Adipose tissue (tissue), 3 donors: ENCODE data around the gene DNM2. TPM values are rescaled to one million over a fixed set of nuclear protein-coding genes. Genes with fewer than 3 reads are reported as not detected.

Source experiments
- H3K27ac ChIP-seq: one replicate; pipeline ENCODE4 v1.5.1; 2013; ENCODE audit warnings: low read depth, low read length
- WGBS, 3 donors: extraction: QIAGEN DNeasy Blood & Tissue Kit; methylation state at CpG; one replicate each; pipeline ENCODE4 v1.1.7; 2013; 5-methylcytosine and 5-hydroxymethylcytosine counted together
- polyA plus RNA-seq, 3 donors: library from polyadenylated mRNA; stranded (reverse); fragments of 200-250 nt; gene quantifications; one replicate each; pipeline ENCODE4 v1.2.3, GENCODE V29; 2013
- donor health status: healthy with polysubstance abuse.
- donor health status: Bipolar disorder and iron deficiency.
- donor health status: healthy.

DNM2 gene
- polyA plus RNA-seq, 3 donors = 56.5 to 81.6 (median 64.2) TPM

GRCh38 chr19:10687518-10688288 lies 30.2 kb upstream of the DNM2 start:
- H3K27ac ChIP-seq = no peak overlapping the region
- 87 to 89% (median 89%) methylated on average over 25 of the region's 25 CpGs for WGBS, 3 donors

- WGBS, 3 donors = 92 to 95% (median 93%) methylated on average over 27 of the region's 27 CpGs
- no peak overlapping the region for H3K27ac ChIP-seq
Measured at GRCh38 chr19:10688545-10689280, 29.2 kb upstream of the DNM2 start.

DNA sequence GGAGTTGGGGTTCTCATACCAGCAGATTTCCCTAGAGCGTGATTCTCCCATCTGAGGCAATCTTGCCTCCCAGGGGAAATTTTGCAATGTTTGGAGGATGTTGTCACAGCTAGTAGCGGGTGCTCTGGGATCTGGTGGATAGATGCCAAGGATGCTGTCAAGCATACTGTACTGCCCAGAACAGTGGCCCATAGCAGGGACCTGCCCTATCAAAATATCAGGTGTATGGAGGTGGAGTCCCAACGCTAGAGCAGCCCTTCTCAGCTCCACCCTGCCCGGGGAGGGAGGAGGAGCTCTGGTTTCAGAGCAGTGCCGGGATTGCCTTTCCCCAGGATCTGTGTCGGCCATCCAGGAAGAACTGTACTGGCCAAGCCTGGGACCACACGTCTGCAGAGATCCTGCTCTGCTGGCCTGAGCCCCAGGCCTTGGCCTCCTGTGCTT lies 27.5 kb upstream of the DNM2 start:
- H3K27ac ChIP-seq = no peak overlapping the region
- WGBS, 3 donors = 38 to 58% (median 54%) methylated on average over 7 of the region's 7 CpGs

GRCh38 chr19:10691178-10691881 lies 26.5 kb upstream of the DNM2 start:
- no peak overlapping the region for H3K27ac ChIP-seq
- WGBS, 3 donors = 82 to 85% (median 84%) methylated on average over 23 of the region's 23 CpGs

- WGBS, 3 donors = 83 to 92% (median 89%) methylated on average over 5 of the region's 5 CpGs
Measured at GRCh38 chr19:10691883-10692282, 26.0 kb upstream of the DNM2 start.

GRCh38 chr19:10692673-10693264 lies 25.1 kb upstream of the DNM2 start:
- H3K27ac ChIP-seq = no peak overlapping the region
- WGBS, 3 donors = 86 to 91% (median 91%) methylated on average over 5 of the region's 5 CpGs

More at GRCh38 chr19:10691883-10692282, 26.0 kb upstream of the DNM2 start:
- no peak overlapping the region for H3K27ac ChIP-seq

DNA sequence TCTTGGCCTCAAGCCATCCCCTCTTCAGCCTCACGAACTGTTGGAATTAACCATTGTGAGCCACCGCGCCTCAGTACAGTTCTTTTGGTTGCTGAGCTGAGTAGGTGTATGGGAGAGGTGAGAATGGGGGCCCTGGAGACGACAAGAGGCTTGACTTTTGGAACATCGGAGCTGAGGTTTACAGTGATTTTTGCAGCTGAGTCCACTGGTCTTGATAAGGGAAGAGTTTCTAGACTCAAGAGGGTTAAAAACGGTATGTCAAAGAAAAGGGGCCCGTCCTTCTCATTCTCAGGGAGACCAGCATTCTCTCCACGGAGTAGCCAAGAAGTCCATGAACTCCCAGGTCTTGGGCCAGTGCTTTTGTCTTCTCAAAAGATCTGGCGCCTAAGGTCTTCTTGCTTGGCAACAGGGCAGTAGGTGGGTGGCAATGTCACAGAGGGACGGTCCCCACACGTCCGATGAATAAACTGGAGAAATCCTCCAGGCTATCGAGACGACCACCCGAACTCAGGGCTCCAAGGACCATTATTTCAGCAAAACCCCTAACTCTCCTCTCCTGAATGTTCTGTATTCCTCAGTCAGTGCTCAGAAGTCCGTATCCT lies 23.1 kb upstream of the DNM2 start:
- WGBS, 3 donors = 42 to 43% (median 43%) methylated on average over 16 of the region's 16 CpGs
- H3K27ac ChIP-seq = no peak overlapping the region

DNA sequence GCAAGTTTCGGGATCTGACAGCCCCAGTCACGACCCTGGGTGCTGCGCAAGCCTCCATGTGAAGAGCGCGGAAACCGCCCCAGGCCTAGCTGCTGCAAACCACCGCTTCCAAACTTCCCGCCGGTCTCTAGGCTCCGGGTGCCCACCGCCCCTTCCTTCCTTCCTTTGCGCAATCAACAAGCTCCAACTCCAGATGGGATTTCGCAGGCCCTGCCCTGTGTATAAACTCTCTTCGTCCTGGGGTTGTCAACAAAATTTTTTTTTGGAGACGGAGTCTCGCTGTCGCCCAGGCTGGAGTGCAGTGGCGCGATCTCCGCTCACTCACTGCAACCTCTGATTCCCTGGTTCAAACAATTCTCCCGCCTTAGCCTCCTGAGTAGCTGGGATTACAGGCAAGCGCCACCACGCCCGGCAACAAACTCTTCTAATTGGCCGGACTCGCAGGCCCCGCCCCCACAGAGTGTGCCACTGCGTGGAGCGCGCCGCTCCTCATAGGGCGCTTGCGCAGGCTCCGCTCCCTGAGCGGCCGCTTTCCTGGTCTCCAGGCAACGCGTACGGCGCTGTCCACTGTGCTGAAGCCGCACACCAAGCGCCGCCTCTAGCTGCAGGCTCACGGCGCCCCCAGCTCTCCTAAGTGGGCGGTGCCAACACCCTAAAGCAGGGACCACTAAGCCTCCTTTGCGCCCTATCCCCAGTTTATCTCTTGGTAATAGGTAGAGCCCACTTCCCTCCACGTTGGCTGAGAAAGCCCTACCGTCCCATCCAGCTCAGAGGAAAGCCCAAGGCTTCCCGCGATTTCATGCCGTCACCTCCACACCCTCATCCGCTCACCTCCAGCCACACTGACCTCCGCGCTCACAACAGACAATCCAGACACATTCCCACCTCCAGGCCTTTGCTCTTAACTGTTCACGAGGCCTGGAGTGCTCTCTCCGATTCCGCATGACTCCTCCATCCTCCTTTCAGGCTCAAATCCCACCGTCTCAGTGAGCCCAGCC lies 22.2 kb upstream of the DNM2 start:
- WGBS, 3 donors = 8 to 9% (median 8%) methylated on average over 59 of the region's 59 CpGs
- no peak overlapping the region for H3K27ac ChIP-seq

DNA sequence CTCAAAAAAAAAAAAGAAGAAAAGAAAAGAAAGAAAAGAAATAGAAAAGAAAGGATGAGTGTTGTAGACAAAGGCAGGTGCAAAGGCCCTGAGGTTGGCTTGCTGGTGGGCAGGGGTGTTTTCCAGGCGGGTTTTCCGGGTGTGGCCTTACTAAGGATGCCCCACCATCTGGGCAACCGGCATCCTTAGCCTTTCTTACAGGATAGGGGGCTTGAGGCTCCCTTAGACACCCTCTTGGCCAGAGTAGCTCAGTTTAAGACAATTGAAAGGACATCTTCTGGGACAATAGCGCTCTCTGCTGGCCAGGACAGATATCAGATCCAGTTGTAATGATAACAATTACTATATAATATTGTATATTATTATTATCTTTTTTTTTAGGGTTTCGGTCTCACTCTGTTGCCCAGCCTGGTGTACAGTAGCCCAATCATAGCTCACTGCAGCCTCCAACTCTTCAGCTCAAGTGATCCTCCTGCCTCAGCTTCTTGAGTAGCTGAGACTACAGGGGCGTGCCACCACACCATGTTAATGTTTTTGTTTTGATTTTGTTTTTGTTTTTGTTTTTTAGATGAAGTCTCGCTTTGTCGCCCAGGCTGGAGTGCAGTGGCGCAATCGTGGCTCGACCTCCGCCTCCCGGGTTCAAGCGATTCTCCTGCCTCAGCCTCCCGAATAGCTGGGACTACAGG lies 18.1 kb upstream of the DNM2 start:
- H3K27ac ChIP-seq = no peak overlapping the region
- WGBS, 3 donors = 37 to 41% (median 41%) methylated on average over 15 of the region's 15 CpGs

- WGBS, 3 donors = 4 to 9% (median 7%) methylated on average over 24 of the region's 24 CpGs
- no peak overlapping the region for H3K27ac ChIP-seq
Measured at GRCh38 chr19:10701955-10702525, 15.8 kb upstream of the DNM2 start.

- 83 to 85% (median 84%) methylated on average over 12 of the region's 12 CpGs for WGBS, 3 donors
- H3K27ac ChIP-seq = no peak overlapping the region
Measured at GRCh38 chr19:10706990-10707389, 10.9 kb upstream of the DNM2 start.

- no peak overlapping the region for H3K27ac ChIP-seq
- WGBS, 3 donors = 95 to 96% (median 96%) methylated on average over 16 of the region's 16 CpGs
Measured at GRCh38 chr19:10707440-10707839, 10.4 kb upstream of the DNM2 start.

DNA sequence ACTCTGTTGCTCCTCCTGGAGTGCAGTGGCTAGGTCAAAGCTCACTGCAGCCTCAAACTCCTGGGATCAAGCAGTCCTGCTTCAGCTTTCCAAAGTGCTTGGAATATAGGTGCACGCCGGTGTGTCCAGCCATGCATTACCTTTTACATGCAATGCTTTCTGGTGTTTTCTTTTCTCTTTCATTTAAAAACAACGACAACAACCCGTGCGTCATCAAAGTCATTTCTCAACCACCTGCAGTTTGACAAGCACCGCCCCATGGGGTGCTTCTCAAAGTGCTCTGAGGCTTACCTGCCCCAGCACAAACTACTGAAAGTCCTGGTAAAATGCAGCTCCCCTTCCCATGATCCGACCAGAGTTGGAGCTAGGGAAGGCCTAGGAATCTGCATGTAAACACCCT lies 9.6 kb upstream of the DNM2 start:
- whole genome bisulfite sequencing, 3 donors = 92 to 93% (median 92%) methylated on average over 7 of the region's 7 CpGs
- no peak overlapping the region for H3K27ac ChIP-seq

- H3K27ac ChIP-seq = no peak overlapping the region
- 71 to 82% (median 82%) methylated on average over 14 of the region's 14 CpGs for WGBS, 3 donors
Measured at GRCh38 chr19:10712045-10712444, 5.8 kb upstream of the DNM2 start.

DNA sequence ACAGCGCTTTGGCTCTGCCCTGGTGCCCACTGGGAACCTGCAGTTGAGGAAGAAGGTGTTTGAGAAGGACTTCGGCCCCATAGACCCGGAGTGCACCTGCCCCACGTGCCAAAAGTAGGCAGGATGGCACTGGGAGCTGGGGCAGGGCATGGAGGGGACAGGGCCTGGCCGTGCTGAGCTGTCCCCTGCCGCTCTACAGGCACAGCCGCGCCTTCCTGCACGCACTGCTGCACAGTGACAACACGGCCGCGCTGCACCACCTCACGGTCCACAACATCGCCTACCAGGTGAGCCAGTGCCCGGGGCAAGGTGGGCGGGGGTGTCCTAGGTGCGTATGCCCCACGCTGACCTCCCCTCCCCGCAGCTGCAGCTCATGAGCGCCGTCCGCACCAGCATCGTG lies 5.1 kb upstream of the DNM2 start:
- H3K27ac ChIP-seq = no peak overlapping the region
- 84 to 94% (median 92%) methylated on average over 18 to 23 of the region's 23 CpGs for WGBS, 3 donors

- no peak overlapping the region for H3K27ac ChIP-seq
- 53 to 71% (median 70%) methylated on average over 5 of the region's 5 CpGs for WGBS, 3 donors
Measured at GRCh38 chr19:10713317-10713716, 4.6 kb upstream of the DNM2 start.

GRCh38 chr19:10717054-10717355 lies 874 bp upstream of the DNM2 start:
- 17 to 29% (median 24%) methylated on average over 12 of the region's 12 CpGs for WGBS, 3 donors

More at GRCh38 chr19:10717054-10717355, 874 bp upstream of the DNM2 start:
- no peak overlapping the region for H3K27ac ChIP-seq
